GM21447 (cell line): ENCODE data around the gene PIP5KL1.

ENCODE experiments used
- ATAC-seq: cut with Tn5 transposase; IDR thresholded peaks from one replicate; pipeline ENCODE4 v1.9.1; 2021; ENCODE audit not compliant: unreplicated experiment

Gene PIP5KL1

GRCh38 chr9:127968700-127969383 is 38.3 kb upstream of the PIP5KL1 start:
- no peak for ATAC-seq

GRCh38 chr9:127968042-127968441 is 37.5 kb upstream of the PIP5KL1 start:
- no peak for ATAC-seq

GRCh38 chr9:127967151-127967809 is 36.7 kb upstream of the PIP5KL1 start:
- no peak for ATAC-seq

GRCh38 chr9:127966416-127967150 is 36.0 kb upstream of the PIP5KL1 start:
- no peak for ATAC-seq

- no peak for ATAC-seq
Measured at GRCh38 chr9:127965953-127966352, 35.4 kb upstream of the PIP5KL1 start.

GRCh38 chr9:127963359-127964064 is 32.9 kb upstream of the PIP5KL1 start:
- no peak for ATAC-seq

- ATAC-seq, result no peak
Measured at GRCh38 chr9:127963041-127963358, 32.4 kb upstream of the PIP5KL1 start.

- no peak for ATAC-seq
Measured at GRCh38 chr9:127962278-127962677, 31.7 kb upstream of the PIP5KL1 start.

- ATAC-seq, result no peak
Measured at GRCh38 chr9:127961613-127962155, 31.1 kb upstream of the PIP5KL1 start.

- ATAC-seq, result no peak
Measured at GRCh38 chr9:127961155-127961490, 30.5 kb upstream of the PIP5KL1 start.

- no peak for ATAC-seq
Measured at GRCh38 chr9:127960410-127961154, 30.0 kb upstream of the PIP5KL1 start.

GRCh38 chr9:127959841-127960409 is 29.3 kb upstream of the PIP5KL1 start:
- no peak for ATAC-seq

- ATAC-seq, result no peak
Measured at GRCh38 chr9:127959398-127959797, 28.8 kb upstream of the PIP5KL1 start.

- no peak for ATAC-seq
Measured at GRCh38 chr9:127958728-127959127, 28.2 kb upstream of the PIP5KL1 start.

- peak; percentile 72 for ATAC-seq
Measured at GRCh38 chr9:127955294-127956015, 24.9 kb upstream of the PIP5KL1 start.

- ATAC-seq, result no peak
Measured at GRCh38 chr9:127954831-127955293, 24.3 kb upstream of the PIP5KL1 start.

GRCh38 chr9:127953768-127954505 is 23.4 kb upstream of the PIP5KL1 start:
- ATAC-seq, result no peak

- no peak for ATAC-seq
Measured at GRCh38 chr9:127953154-127953553, 22.6 kb upstream of the PIP5KL1 start.
